CD4-positive, alpha-beta T cell treated with Interleukin-15 for 4 hours (primary cell): Measurements from ENCODE around the gene PCSK6.

Experiments used
- DNase-seq: peaks from one replicate; pipeline ENCODE4 v3.0.0-alpha.2; 2020; ENCODE audit warnings: low spot score

Gene PCSK6

DNA sequence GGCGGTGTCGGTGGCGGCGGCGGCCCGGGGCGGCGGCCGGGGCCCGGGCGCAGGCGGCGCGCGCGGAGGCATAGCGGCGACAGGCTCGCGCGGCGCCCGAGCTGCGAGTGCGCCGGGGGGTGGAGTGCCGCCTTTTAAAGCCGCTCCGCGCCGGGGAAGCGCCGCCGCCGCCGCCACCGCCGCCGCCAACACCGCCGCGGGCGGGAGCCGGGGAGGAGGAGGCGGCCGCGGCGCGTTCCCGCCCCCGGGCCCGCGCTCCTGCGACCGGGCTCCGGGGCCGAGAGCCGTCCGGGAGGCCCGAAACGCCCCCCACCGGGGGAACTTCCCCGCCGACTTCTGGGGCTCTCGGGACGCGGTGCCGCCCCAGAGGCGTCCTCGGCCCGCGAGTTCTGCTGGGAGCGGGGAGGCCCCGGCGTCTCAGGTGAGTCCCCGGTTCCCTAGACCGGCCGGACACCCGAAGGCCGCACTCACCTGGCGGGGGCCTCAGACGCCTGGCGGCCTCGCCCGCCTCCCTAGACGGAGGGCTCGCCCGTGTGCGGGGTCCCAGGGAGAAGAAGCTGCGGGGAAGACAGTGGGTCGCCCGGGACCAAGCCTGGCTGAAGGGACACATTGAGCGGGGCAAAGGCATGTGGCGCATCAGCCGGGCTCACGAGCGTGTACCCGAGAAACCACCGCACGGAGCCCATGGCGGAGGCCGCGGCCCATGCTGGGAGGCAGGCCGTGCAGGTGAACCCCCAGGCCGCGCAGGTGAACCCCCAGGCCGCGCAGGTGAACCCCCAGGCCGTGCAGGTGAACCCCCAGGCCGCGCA, at the start of gene PCSK6:
PCSK6 (minus strand) TSS at position 109 of the 809 bp plus-strand sequence; CDS start at position 72, 37 bp downstream.
- DNase-seq, result no peak

- DNase-seq, result no peak
Measured at GRCh38 chr15:101538996-101539395, 49.5 kb upstream of the PCSK6 start.

DNA sequence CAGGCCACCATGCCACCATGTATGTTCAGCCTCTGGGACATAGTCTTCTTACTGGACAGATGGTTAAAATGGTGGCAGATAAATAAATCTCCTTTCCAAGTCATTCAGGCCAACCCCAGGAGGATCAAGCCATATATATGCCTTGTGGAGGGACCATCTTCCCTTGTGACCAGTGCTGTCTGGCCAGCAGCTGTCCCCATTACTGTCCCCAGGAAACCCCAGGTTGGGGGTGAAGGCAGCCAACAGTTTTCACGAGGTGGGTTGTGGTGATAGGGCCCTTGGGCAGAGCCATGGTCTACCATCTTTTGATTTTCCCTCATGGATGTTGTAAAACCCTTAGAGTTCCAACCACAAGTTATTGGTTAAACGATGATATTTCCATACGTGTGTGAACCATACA, 48.7 kb upstream of the PCSK6 start:
- DNase-seq, result no peak

DNA sequence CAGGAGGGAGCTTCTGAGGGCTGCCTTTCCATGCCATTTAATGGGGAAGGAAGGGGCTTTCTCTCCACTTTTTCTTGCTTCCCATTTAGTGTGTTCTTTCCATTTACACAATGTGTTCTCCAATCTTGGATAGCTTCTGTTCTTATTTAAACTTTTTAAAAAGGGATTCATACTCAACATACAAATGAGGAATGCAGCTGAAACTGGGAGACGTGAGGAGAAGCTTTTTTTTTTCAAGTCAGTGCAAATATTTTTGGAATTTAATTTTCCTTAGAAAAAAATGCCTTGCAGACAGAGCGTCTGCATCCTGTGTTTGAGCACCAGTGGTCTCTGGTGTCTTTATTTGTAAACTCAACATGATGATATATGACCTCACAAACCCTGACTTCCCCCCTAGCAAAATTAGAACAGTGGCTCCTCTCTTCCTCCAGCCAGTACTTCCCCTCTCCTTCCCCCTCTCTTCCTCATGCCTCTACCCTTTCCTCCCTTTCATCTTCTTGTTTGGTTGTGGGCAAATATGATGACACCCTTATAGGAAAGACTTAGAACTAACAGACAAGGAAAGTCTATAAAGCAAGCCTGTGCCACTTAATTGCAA, 48.1 kb upstream of the PCSK6 start:
- DNase-seq, result no peak

GRCh38 chr15:101536875-101537405, 47.4 kb upstream of the PCSK6 start:
- DNase-seq, result no peak

GRCh38 chr15:101536166-101536874, 46.8 kb upstream of the PCSK6 start:
- DNase-seq, result no peak

DNA sequence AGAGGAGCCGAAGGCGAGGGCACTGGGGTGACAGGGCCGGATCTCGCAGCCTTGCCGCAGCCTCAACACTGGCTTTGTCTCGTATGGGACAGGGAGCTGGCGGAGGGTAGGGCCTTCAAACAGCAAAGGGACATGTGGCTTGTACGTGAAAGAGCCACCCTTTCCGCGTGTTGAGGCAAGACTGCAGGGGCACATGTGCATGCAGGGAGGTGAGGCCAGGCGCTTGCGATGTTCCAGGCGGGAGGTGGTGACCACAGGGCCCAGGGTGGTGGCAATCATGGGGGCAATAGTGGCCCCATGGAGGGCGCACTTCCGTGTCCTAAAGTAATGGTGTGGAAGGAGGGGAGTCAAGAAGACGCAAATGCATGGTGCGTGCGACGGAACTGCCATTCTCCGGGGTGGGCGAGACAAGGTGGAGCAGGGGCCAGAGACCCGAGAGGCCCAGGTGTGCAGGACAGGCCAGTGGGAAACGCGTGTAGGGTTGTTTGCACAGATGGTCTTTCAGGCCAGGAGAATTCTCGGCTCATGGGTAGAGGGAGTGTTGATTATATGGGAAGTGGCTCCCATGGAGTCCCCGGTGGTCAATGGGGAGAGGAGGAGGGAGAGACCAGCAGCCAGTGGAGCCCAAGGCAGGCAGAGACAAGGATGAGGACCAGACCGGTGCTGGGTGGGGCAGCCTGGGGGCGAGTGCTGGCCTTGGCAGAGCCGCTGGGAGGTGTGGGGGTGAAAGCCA, 45.8 kb upstream of the PCSK6 start:
- no peak for DNase-seq

GRCh38 chr15:101534376-101534970, 45.0 kb upstream of the PCSK6 start:
- no peak for DNase-seq

DNA sequence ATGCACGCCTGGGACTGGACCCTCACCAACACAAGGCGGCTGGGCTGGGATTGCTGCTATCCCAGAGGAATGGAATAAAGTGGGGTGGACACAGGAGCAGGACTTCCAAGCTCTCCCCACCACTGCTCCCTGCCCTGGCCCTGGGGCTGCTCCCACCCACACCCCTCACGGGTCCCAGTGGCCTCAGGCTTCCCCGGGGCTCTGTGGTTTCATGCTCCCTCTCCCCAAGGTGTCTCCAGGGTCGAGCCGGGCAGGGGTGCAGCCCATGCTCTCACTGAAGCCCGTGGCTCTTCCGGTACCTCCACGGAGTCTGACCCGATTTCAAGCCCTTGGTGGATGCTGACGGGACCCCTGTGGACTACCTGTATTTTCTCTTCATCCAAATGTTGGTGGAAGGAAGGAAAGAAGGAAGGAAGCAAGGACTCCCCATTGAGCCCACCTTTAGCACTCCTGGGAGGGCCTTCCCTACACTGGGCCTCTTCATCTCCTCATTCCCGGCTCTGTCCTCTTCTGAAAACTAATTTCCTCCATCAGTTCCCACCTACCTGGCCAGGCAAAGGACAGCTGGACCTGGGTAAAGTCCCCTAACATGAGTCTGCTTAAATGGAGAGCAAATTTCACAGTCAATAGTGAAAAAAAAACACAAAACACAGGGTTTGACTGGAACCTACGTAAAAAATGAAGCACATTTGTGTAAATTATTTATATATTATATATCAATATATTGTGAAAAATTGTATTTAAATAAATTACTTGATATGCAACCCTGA, 44.0 kb upstream of the PCSK6 start:
- DNase-seq, result no peak

- DNase-seq, result no peak
Measured at GRCh38 chr15:101532865-101533264, 43.4 kb upstream of the PCSK6 start.

GRCh38 chr15:101531170-101531569, 41.7 kb upstream of the PCSK6 start:
- DNase-seq, result no peak

GRCh38 chr15:101530224-101530958, 40.9 kb upstream of the PCSK6 start:
- DNase-seq, result no peak

DNA sequence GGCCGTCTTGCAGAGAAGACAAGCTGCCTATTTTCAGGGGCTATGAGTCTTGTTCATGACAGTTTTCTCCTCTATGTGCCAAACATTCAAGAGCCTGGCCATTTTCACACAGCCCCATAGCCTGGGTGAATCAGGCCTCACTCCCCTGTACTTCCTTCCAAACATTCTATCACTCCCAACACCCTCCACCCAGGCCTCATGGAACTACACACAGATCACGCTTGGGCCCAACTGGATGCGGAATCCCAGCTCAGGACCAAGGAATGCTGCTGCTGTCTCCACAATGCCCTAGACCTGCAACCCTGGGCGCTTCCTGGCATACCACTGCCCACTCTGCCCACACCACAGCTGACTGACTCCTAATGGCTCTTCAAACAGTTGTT, 39.4 kb upstream of the PCSK6 start:
- no peak for DNase-seq

DNA sequence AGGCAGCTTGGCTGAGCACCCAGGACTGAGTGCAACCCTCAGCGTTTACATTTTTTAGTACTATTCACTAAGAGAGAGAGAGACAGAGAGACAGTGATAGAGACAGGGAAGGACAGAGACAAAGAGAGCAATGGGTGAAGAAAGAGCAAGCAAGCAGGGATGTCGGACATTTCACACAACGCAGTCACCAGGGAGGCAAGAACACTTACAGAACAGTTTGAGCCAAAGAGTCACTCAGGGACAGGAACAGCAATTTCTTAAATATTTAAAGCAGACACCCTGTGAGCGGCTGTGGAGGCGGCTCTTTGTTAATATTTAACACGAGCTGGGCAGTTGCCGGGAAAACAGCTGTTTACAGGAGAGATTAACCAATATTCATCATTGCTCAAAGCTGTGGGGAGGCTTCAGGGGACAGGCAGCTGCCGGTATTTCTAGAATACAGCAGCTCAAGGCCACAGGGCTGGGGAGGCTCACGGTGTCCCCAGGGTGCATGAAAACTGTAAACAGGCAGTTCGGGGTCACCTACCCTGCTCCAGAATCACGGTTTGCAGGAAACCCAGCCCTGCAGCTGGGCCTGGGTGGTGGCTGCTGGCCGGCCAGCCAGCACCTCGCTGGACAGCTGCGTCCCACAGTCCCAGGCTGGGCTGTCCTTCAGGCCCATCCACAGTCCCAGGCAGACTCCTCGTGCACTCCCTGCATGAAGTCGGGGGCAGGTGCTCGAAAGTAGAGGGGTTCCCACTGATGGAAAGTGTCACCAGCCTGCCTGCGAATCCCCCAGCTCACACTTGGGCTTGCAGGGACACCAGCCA, 38.8 kb upstream of the PCSK6 start:
- no peak for DNase-seq

- no peak for DNase-seq
Measured at GRCh38 chr15:101526890-101527289, 37.4 kb upstream of the PCSK6 start.

- DNase-seq, result no peak
Measured at GRCh38 chr15:101526442-101526841, 36.9 kb upstream of the PCSK6 start.

DNA sequence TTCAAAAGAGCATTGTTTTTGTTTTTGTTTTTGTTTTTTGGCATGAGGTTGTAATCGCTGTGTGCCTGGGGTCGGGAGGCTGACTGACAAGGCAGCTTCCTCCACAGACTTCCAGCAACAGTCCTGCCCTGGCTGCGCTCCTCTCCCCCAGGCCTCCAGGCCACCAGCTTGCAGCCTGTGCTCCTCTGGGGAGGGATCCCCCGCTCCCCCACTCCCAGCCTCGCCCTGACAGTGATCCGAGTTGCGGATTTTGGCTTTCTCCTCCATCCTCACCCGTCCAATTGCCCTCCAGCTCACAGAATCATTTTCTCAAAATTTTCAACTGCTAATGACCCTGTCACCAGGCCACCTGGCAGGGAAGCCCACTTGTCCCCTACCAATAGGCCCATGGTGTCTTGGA, 36.5 kb upstream of the PCSK6 start:
- no peak for DNase-seq

DNA sequence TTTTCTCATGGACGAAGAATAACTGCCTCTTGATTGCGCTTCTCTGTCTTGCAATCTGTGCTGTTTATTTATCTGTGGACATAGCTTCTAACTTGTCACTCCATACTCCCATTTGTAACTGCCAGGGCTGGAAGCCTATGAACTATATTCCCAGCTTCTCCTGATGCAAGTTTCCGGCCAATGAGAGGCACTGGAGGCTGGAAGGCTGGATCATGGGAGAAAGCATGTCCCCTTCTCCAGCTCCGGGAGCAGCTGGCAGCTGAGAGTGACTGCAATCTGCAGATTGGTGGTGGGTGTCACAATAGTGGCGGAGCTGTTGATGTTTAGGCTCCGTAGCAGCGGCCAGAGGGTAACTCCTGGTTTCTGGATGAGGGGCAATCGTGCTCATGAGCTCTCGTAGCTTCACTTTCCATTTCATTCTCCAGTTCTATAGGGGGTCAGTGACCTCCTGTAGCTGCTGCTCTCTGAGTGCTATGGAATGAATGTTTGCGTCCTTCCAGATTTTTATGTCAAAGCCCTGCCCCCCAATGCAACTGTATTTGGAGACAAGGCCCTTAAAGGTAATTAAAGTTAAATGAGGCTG, 35.7 kb upstream of the PCSK6 start:
- DNase-seq, result no peak

GRCh38 chr15:101523560-101523940, 34.0 kb upstream of the PCSK6 start:
- DNase-seq, result no peak
